ENCODE data around the gene TIMM10. TPM values are rescaled to one million over a fixed set of nuclear protein-coding genes. Genes with fewer than 3 reads are reported as not detected.

Gene TIMM10
- total RNA-seq, 1 donor from 2014 or later: 19.1 TPM

- Histone ChIP-seq H3K4me2 (peak overlapping the region; percentile 98), H3F3A (ENCODE audit: low read depth) (peaks cover 16% of the 10 kb centered on the region), H3K27ac (no peak overlapping the region), H3K79me2 (ENCODE audit: low read depth) (peaks cover 17% of the 10 kb centered on the region), H3K4me3 (peak overlapping the region; percentile 79), H3K9me3 (ENCODE audit: low read depth) (no peaks in the 10 kb centered on the region), H3K36me3 (no peaks in the 10 kb centered on the region), H3K9ac (peak overlapping the region; percentile 75), H3K4me1 (peaks cover 17% of the 10 kb centered on the region), H4K20me1 (ENCODE audit: low read depth) (peaks cover 6% of the 10 kb centered on the region), H3K27me3 (peaks cover 18% of the 10 kb centered on the region), H2AFZ (replicated peaks) (peak overlapping the region; percentile 52)
- Mint-ChIP-seq H3K9me3 (no peaks in the 10 kb centered on the region), H3K36me3 (no peaks in the 10 kb centered on the region), H3K27me3 (ENCODE audit: insufficient read depth, low read depth) (peaks cover 5% of the 10 kb centered on the region), H3K27ac (no peak overlapping the region), H3K4me1 (peaks cover 19% of the 10 kb centered on the region), H3K4me3 (peak overlapping the region; percentile 97)
- no peak for DNase-seq (ENCODE audit: low spot score)
- TF ChIP-seq EZH2phosphoT487 (IDR thresholded peaks at IDR 0.05) (no peak), EZH2 (IDR thresholded peaks at IDR 0.05) (no peak)
- TF ChIP-seq, protein P1, sequence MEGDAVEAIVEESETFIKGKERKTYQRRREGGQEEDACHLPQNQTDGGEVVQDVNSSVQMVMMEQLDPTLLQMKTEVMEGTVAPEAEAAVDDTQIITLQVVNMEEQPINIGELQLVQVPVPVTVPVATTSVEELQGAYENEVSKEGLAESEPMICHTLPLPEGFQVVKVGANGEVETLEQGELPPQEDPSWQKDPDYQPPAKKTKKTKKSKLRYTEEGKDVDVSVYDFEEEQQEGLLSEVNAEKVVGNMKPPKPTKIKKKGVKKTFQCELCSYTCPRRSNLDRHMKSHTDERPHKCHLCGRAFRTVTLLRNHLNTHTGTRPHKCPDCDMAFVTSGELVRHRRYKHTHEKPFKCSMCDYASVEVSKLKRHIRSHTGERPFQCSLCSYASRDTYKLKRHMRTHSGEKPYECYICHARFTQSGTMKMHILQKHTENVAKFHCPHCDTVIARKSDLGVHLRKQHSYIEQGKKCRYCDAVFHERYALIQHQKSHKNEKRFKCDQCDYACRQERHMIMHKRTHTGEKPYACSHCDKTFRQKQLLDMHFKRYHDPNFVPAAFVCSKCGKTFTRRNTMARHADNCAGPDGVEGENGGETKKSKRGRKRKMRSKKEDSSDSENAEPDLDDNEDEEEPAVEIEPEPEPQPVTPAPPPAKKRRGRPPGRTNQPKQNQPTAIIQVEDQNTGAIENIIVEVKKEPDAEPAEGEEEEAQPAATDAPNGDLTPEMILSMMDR (IDR thresholded peaks at IDR 0.05): no peak
Measured at GRCh38 chr11:57530215-57530595, 349 bp downstream of the TIMM10 start.

DNA sequence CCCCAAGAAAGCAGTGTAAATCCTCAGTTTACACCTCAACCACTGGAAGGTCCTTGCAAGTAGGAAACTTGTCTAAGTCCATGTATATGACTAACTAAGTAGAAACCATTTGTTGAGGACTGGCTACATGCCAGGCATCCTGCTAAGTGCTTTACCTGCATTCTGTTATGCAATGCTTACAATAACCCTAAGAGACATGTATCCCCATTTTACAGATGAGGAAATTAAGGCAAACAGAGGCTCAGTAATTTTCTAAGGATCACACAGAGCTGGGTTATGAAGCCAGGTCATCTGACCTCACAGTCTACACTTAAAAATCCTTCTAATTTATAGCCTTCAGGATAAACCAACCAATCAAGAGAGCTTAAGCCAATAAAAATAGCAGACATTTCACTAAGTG is 1.5 kb downstream of the TIMM10 start:
- no peak for DNase-seq (ENCODE audit: low spot score)
- H3K36me3 ChIP-seq: no peaks in the 10 kb centered on the region
- no peak overlapping the region for H3K27ac Mint-ChIP-seq
- H3K4me2 ChIP-seq: no peak overlapping the region
- H3K9me3 Mint-ChIP-seq: no peaks in the 10 kb centered on the region
- peaks cover 12% of the 10 kb centered on the region for H3K27me3 ChIP-seq
- peaks cover 3% of the 10 kb centered on the region for H3K36me3 Mint-ChIP-seq
- peaks cover 5% of the 10 kb centered on the region for H3K27me3 Mint-ChIP-seq (ENCODE audit: insufficient read depth, low read depth)
- H4K20me1 ChIP-seq (ENCODE audit: low read depth): peaks cover 6% of the 10 kb centered on the region
- no peak overlapping the region for H2AFZ ChIP-seq (replicated peaks)
- H3K4me3 Mint-ChIP-seq: peak overlapping the region; percentile 50
- no peak overlapping the region for H3K9ac ChIP-seq
- peaks cover 17% of the 10 kb centered on the region for H3K4me1 ChIP-seq
- H3K4me1 Mint-ChIP-seq: peaks cover 19% of the 10 kb centered on the region
- no peak overlapping the region for H3K4me3 ChIP-seq
- H3K79me2 ChIP-seq (ENCODE audit: low read depth): peaks cover 17% of the 10 kb centered on the region
- TF ChIP-seq EZH2phosphoT487 (IDR thresholded peaks at IDR 0.05) (no peak), EZH2 (IDR thresholded peaks at IDR 0.05) (no peak)
- TF ChIP-seq, protein P1 (IDR thresholded peaks at IDR 0.05): no peak
- H3K9me3 ChIP-seq (ENCODE audit: low read depth): no peaks in the 10 kb centered on the region
- H3K27ac ChIP-seq: no peak overlapping the region
- H3F3A ChIP-seq (ENCODE audit: low read depth): peaks cover 16% of the 10 kb centered on the region

DNA sequence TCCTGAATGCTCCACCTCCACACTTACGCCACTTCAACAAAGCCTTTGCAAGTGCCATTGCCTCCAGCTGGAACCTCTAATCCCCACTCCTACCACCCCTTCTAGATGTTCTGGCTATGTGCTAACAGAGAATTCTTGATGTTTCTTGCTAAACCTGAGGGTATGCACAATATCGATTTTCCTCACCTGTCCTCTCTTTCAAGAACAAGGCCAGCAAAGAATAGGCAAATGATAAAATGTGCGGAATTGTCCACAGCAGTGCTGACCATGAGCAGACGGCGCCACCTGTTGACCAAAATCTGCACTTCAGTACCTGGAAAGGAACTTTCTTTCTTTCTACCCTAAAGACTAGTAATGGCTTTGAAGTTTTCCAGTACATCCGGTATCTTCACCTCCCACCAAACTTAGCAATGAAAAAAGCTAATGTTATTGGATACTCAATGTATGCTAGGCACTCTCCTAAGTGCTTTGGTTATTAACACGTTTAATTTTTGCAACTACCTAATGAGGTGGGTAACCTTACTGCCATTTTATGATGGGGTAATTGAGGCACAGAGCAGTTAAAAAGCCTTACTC is 3.4 kb downstream of the TIMM10 start:
- Histone ChIP-seq H2AFZ (replicated peaks) (no peak overlapping the region), H3K4me1 (peaks cover 17% of the 10 kb centered on the region), H3K36me3 (no peaks in the 10 kb centered on the region), H3K9ac (no peak overlapping the region), H3K79me2 (ENCODE audit: low read depth) (peaks cover 17% of the 10 kb centered on the region), H3K4me2 (no peak overlapping the region), H3K27me3 (peaks cover 8% of the 10 kb centered on the region), H3K9me3 (ENCODE audit: low read depth) (no peaks in the 10 kb centered on the region), H3K4me3 (no peak overlapping the region), H4K20me1 (ENCODE audit: low read depth) (peaks cover 6% of the 10 kb centered on the region), H3F3A (ENCODE audit: low read depth) (peaks cover 16% of the 10 kb centered on the region), H3K27ac (no peak overlapping the region)
- no peak overlapping the region for H3K4me3 Mint-ChIP-seq
- H3K27ac Mint-ChIP-seq: no peak overlapping the region
- TF ChIP-seq, protein P1 (IDR thresholded peaks at IDR 0.05): peak; percentile 99
- no peak for TF ChIP-seq EZH2 (IDR thresholded peaks at IDR 0.05)
- peak; percentile 79 for DNase-seq (ENCODE audit: low spot score)
- peaks cover 3% of the 10 kb centered on the region for H3K36me3 Mint-ChIP-seq
- peaks cover 19% of the 10 kb centered on the region for H3K4me1 Mint-ChIP-seq
- H3K9me3 Mint-ChIP-seq: no peaks in the 10 kb centered on the region
- H3K27me3 Mint-ChIP-seq (ENCODE audit: insufficient read depth, low read depth): peaks cover 5% of the 10 kb centered on the region
